Mammary epithelial cell (primary cell): ENCODE measurements around the gene KIF21B.

Experiments
- CTCF ChIP-seq, 2 donors: IDR thresholded peaks in 1 of 2; conservative IDR thresholded peaks in 1 of 2; 2 replicates each; pipeline ENCODE4 v1.5.1; 2011 to 2012; ENCODE audit warnings: inconsistent platforms in 2 of 2, low read length in 2 of 2, mild to moderate bottlenecking in 2 of 2, control low read depth in 1 of 2, low read depth in 1 of 2; ENCODE audit not compliant: insufficient read depth in 1 of 2; ENCODE audit errors: extremely low read depth in 1 of 2
- EZH2 ChIP-seq: IDR thresholded peaks from 2 replicates; pipeline ENCODE4 v1.6.1; 2012; ENCODE audit warnings: low read length, inconsistent platforms, borderline replicate concordance

DNA sequence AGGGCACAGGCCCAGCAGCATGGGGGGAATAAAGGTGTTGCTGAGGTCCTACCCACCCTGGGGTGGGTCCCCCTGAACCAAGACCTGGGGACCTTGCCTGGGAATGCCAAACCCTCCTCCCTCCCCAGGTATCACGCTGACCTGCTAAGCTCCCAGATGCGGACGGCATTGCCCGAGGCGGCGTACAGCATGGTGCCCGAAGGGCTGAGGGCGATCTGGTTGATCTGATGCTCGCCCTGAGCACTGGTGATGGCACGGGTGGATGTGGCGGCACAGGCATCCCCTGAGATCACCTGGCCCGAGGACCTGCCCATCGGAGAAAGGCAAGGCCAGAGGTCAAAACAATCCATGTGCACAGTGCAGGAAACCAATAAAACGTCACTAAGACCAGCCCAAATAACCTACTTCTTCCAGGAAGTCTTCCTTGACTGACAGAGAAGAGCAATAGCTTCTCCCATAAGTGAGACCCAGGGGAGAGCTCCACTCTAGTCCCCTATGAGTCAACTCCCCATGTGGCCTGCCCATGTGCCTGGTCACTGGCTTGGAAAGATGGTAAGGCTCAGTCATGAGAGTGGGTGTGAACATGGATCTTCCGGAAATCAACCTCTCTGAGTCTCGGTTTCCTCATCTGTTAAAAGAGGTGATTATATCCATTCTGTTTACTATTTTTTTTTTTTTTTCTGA lies 46.3 kb downstream of the KIF21B start:
- TF ChIP-seq CTCF (conservative IDR thresholded peaks at IDR 0.05 in 1 of 2, IDR thresholded peaks at IDR 0.05 in 1 of 2; ENCODE audit: extremely low read depth in 1 of 2, insufficient read depth in 1 of 2, low read depth in 1 of 2, low read length in 2 of 2) (no peak), EZH2 (no peak)
